Measurements from ENCODE around the gene TOGARAM1.

The TOGARAM1 gene

DNA sequence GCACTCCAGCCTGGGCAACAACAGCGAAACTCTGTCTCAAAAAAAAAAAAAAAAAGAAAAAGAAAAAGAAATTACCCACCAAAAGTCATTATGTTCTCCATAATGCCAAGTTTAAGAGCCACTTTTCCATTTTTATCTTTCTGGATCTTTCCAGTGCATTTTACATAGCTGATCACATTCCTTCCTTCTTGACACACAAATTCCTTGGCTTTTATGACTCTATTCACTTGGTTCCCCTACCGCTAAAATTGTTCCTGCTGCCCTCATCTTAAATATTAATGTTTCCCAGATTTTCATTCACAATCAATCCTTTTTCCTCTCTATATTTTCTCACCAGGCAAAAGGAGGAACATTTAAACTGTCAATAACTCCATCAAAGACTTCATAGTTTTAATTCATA is 20.4 kb upstream of the TOGARAM1 start:
- TF ChIP-seq, protein P1, sequence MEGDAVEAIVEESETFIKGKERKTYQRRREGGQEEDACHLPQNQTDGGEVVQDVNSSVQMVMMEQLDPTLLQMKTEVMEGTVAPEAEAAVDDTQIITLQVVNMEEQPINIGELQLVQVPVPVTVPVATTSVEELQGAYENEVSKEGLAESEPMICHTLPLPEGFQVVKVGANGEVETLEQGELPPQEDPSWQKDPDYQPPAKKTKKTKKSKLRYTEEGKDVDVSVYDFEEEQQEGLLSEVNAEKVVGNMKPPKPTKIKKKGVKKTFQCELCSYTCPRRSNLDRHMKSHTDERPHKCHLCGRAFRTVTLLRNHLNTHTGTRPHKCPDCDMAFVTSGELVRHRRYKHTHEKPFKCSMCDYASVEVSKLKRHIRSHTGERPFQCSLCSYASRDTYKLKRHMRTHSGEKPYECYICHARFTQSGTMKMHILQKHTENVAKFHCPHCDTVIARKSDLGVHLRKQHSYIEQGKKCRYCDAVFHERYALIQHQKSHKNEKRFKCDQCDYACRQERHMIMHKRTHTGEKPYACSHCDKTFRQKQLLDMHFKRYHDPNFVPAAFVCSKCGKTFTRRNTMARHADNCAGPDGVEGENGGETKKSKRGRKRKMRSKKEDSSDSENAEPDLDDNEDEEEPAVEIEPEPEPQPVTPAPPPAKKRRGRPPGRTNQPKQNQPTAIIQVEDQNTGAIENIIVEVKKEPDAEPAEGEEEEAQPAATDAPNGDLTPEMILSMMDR (IDR thresholded peaks at IDR 0.05; ENCODE audit: insufficient read depth, missing control alignments): no peak
- DNase-seq (ENCODE audit: insufficient read length, low spot score) (no peak), FAIRE-seq (no peak)

DNA sequence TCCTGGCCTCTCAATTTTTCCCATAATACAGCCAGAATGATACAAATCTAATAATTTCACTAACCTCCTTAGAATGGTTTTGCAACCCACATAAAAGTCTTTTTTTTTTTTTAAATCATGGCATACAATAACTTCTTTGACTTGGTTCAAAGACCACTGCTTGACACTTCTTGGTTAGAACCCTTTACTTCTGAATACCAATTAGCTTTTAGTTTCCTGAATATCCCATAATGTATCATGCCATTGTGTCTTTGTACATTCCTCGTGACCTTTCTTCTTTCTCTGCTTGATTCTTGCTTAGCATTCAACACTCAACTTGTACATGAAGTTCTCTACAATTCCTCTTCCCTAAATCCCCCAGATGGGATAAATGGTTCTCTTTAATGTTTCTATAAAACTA is 19.6 kb upstream of the TOGARAM1 start:
- DNase-seq (ENCODE audit: insufficient read length, low spot score) (no peak), FAIRE-seq (no peak)
- TF ChIP-seq, protein P1 (IDR thresholded peaks at IDR 0.05; ENCODE audit: insufficient read depth, missing control alignments): no peak

DNA sequence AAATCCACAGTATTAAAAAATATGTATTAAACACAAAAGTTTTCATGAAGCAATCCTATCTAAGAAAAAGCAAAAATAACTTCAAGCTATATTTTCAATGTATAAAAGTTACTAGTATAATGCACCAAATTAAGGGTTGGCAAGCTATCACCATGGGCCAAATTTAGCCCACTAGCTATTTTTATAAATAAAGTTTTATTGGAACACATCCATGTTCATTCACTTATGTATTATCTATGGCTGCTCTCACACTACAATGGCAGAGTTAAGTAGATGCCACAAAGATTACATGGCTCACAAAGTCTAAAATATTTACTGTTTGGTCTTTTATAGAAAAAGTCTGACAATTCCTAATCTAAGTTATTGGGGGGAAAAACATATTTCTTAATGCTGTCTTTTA is 17.9 kb upstream of the TOGARAM1 start:
- DNase-seq (ENCODE audit: insufficient read length, low spot score) (no peak), FAIRE-seq (no peak)
- TF ChIP-seq, protein P1 (IDR thresholded peaks at IDR 0.05; ENCODE audit: insufficient read depth, missing control alignments): no peak

DNA sequence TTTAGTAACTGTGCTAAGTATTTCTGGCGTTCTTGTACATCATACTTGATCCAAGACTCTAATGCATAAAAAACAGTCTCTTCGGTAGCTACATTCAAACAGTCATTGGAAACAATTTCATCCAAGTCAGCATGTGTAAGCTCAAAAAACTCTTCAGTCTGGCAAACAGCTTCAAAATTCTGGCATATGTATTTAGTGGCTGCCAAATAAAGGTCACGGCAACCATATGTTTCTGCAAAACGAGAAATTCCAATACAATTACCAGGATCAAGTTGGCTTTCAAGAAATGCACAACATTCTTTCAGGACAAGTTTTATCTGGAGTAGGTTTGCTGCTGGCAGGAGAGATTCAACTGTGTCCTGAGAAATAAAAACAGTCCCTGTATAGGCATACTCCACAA is 16.7 kb upstream of the TOGARAM1 start:
- FAIRE-seq: no peak
- no peak for DNase-seq (ENCODE audit: insufficient read length, low spot score)
- TF ChIP-seq, protein P1 (IDR thresholded peaks at IDR 0.05; ENCODE audit: insufficient read depth, missing control alignments): no peak

DNA sequence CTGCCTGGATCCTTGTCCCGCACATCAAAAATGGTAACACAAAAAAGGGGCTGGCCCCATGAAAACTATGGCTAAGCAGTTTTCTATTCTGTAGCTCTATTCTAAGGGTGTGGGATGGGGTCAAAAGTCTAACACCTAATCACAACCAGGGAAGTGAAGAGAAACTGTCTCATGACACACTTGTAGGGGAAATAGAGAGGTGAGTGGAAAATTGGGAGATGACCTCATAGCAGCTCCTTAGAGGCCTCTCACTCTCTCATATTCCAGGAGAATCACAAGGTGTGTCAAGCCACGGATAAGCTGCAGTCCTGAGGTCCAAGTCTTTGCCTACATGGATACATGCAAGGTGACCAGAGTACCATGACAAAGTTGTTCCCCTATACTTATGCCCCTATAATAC is 10.9 kb upstream of the TOGARAM1 start:
- TF ChIP-seq, protein P1 (IDR thresholded peaks at IDR 0.05; ENCODE audit: insufficient read depth, missing control alignments): no peak
- FAIRE-seq: no peak
- DNase-seq (ENCODE audit: insufficient read length, low spot score): no peak

DNA sequence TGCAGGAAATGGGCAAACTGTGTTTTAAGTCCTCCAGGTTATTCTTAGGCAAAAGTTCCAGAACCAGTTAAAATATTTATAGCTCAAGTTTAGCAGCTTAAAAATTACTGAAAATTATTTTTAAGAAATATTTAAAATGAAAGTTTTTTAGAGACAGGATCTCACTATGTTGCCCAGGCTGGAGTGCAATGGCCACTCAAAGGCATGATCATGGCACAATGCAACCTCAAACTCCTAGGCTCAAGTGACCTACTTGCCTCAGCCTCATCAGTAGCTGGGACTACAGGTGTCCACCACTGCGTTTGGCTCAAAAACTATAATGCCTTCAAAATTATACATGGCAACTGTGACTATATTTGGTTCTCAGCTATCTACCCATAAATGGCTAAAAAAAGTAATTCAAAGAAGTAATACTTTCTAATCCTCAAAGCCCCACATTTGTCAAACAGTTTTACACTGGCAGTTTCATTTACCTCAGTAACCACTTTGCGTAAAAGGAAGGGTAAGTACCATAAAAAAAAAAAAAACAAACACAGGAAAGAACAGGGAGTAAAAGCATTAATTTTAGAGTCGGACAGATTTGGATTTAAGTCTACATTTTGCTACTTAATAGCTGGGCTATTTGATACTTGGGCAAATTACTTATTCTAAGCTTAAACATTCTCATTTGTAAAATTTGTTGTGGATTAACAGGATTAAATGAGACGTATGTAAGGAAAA is 9.4 kb upstream of the TOGARAM1 start:
- DNase-seq (ENCODE audit: insufficient read length, low spot score): no peak
- TF ChIP-seq, protein P1 (IDR thresholded peaks at IDR 0.05; ENCODE audit: insufficient read depth, missing control alignments): no peak
- no peak for FAIRE-seq

DNA sequence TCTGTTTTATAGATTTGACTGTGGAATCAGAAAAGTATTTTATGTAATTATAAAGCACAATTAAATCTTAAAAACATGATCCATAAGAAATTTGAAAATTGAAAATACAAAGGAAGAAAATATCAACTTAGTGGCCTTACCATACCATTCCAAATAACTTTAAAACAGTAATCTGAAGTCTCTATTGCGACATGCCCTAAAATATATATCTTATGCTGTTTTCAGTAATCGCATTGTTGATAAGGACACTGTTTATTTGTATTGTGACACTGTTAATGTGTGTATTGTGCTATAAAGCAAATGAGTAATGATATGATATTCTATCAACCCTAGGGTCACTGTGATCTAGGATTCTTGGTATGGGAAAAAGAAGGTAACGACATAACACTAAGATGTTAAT is 7.2 kb upstream of the TOGARAM1 start:
- DNase-seq (ENCODE audit: insufficient read length, low spot score): no peak
- FAIRE-seq: no peak
- TF ChIP-seq, protein P1 (IDR thresholded peaks at IDR 0.05; ENCODE audit: insufficient read depth, missing control alignments): no peak
